ENCODE measurements around the gene RP9.
A peak's percentile ranks its signal among the peaks of the same experiment; 100 is the strongest.

GRCh38 chr7:33050535-33051318, 58.5 kb downstream of the RP9 start:
- peak; percentile 54 to 76 (median 64) for TF ChIP-seq CTCF (IDR thresholded peaks at IDR 0.05)
- TF ChIP-seq POLR2A (IDR thresholded peaks at IDR 0.05), result no peak

Data from adrenal gland (tissue), 5 donors.